ENCODE data around the gene FRMPD4.

DNA sequence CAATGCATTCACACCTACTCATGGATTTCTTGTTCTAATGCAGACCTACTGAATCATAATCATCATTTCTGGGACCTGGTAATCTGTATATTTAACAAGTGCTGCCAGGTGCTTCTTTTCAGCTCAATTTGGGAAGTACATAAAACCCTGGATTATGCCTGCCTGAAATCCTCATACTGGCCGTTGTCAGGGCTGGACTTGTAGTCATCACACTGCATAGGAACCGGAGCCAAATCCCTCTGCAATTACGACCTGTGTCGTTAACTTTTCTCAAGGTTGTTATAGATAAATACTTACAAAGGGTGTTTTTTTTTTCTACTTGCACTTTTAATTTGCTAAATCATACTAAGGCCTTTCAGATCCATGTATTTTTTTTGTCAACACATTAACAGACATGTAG lies 358.1 kb downstream of the FRMPD4 start:
- TF ChIP-seq, protein P1, sequence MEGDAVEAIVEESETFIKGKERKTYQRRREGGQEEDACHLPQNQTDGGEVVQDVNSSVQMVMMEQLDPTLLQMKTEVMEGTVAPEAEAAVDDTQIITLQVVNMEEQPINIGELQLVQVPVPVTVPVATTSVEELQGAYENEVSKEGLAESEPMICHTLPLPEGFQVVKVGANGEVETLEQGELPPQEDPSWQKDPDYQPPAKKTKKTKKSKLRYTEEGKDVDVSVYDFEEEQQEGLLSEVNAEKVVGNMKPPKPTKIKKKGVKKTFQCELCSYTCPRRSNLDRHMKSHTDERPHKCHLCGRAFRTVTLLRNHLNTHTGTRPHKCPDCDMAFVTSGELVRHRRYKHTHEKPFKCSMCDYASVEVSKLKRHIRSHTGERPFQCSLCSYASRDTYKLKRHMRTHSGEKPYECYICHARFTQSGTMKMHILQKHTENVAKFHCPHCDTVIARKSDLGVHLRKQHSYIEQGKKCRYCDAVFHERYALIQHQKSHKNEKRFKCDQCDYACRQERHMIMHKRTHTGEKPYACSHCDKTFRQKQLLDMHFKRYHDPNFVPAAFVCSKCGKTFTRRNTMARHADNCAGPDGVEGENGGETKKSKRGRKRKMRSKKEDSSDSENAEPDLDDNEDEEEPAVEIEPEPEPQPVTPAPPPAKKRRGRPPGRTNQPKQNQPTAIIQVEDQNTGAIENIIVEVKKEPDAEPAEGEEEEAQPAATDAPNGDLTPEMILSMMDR (IDR thresholded peaks at IDR 0.05) = no peak
- TF ChIP-seq POLR2A (IDR thresholded peaks at IDR 0.05) = no peak

All from lower leg skin (tissue), 3 donors.